GM23248 (cell line): Measurements from ENCODE around the gene GPR176. TPM values are rescaled to one million over a fixed set of nuclear protein-coding genes. Genes with fewer than 3 reads are reported as not detected.

Experiments used
- DNase-seq: peaks from one replicate; pipeline ENCODE4 v3.0.0-alpha.2; 2015
- H2AFZ ChIP-seq: fragments of 200-600 bp; sonication (generic); 2 replicates; pipeline ENCODE4 v1.6.1; 2016; ENCODE audit warnings: antibody characterized with exemption
- H3F3A ChIP-seq: fragments of 200-600 bp; sonication (generic); 2 replicates; pipeline ENCODE4 v1.6.1; 2016; ENCODE audit warnings: mild to moderate bottlenecking, antibody characterized with exemption, mixed run types; ENCODE audit not compliant: insufficient read depth
- H3K27ac ChIP-seq: fragments of 200-600 bp; sonication (generic); 2 replicates; pipeline ENCODE4 v1.5.1; 2016; ENCODE audit warnings: mild to moderate bottlenecking
- H3K27me3 ChIP-seq: fragments of 200-600 bp; sonication (generic); replicated peaks from 2 replicates; pipeline ENCODE4 v1.6.1; 2016; ENCODE audit warnings: mild to moderate bottlenecking; ENCODE audit not compliant: insufficient read depth
- H3K36me3 ChIP-seq: fragments of 200-600 bp; sonication (generic); 2 replicates; pipeline ENCODE4 v1.6.1; 2016; ENCODE audit warnings: low read depth, mild to moderate bottlenecking
- H3K4me1 ChIP-seq: fragments of 200-600 bp; sonication (generic); 2 replicates; pipeline ENCODE4 v1.6.1; 2016; ENCODE audit warnings: mild to moderate bottlenecking; ENCODE audit not compliant: insufficient read depth
- H3K4me2 ChIP-seq: fragments of 200-600 bp; sonication (generic); one replicate; pipeline ENCODE4 v1.6.1; 2016; ENCODE audit warnings: mild to moderate bottlenecking; ENCODE audit not compliant: unreplicated experiment
- H3K4me3 ChIP-seq: fragments of 200-600 bp; sonication (generic); 2 replicates; pipeline ENCODE4 v1.5.1; 2016; ENCODE audit warnings: mild to moderate bottlenecking
- H3K79me2 ChIP-seq: fragments of 200-600 bp; sonication (generic); 2 replicates; pipeline ENCODE4 v1.6.1; 2016; ENCODE audit warnings: mild to moderate bottlenecking; ENCODE audit not compliant: insufficient read depth
- H3K9ac ChIP-seq: fragments of 200-600 bp; sonication (generic); 2 replicates; pipeline ENCODE4 v1.6.1; 2016; ENCODE audit warnings: mild to moderate bottlenecking
- H3K9me2 ChIP-seq: fragments of 200-600 bp; sonication (generic); 2 replicates; pipeline ENCODE4 v1.6.1; 2016; ENCODE audit warnings: mixed run types, mild to moderate bottlenecking, moderate library complexity; ENCODE audit not compliant: insufficient read depth
- H3K9me3 ChIP-seq: fragments of 200-600 bp; sonication (generic); one replicate; pipeline ENCODE4 v1.6.1; 2017; ENCODE audit warnings: low read depth
- H4K20me1 ChIP-seq: fragments of 200-600 bp; sonication (generic); 2 replicates; pipeline ENCODE4 v1.6.0; 2016; ENCODE audit not compliant: insufficient read depth
- EZH2 ChIP-seq: fragments of 200-600 bp; sonication (generic); IDR thresholded peaks from 2 replicates; pipeline ENCODE4 v1.6.1; 2018; ENCODE audit warnings: antibody characterized with exemption, mild to moderate bottlenecking; ENCODE audit not compliant: insufficient read depth, poor library complexity, severe bottlenecking
- EZH2phosphoT487 ChIP-seq: fragments of 200-600 bp; sonication (generic); IDR thresholded peaks from 2 replicates; pipeline ENCODE4 v1.6.1; 2018; ENCODE audit warnings: antibody characterized with exemption, moderate library complexity, mild to moderate bottlenecking, low read depth; ENCODE audit not compliant: insufficient read depth
- WGBS, 2 experiments: methylation state at CpG; one replicate each; pipeline ENCODE4 v1.1.6; 2015 to 2017; ENCODE audit warnings: low lambda C conversion rate in 2 of 2, low coverage in 1 of 2; ENCODE audit errors: missing lambda C conversion rate in 2 of 2; 5-methylcytosine and 5-hydroxymethylcytosine counted together
- in situ Hi-C: fragments of 300-500 bp; cut with MboI; formaldehyde crosslinking; loops from 2 replicates; pipeline ENCODE4 v1.15.0; 2020
- polyA plus RNA-seq: library from polyadenylated mRNA; unstranded; fragments of >200 nt; fragmentation: Nextera tagmentation; extraction: Ambion mirVana; gene quantifications from 2 replicates; pipeline ENCODE4 v1.2.1, GENCODE V29; 2016
- total RNA-seq: library from RNA; depleted of rRNA; stranded (reverse); fragments of >200 nt; shearing (Covaris generic); gene quantifications from 2 replicates; pipeline ENCODE4 v1.2.3, GENCODE V29; 2014

The GPR176 gene
- total and polyA plus RNA-seq, 2 experiments from 2014 or later, result 161 to 254 TPM

DNA sequence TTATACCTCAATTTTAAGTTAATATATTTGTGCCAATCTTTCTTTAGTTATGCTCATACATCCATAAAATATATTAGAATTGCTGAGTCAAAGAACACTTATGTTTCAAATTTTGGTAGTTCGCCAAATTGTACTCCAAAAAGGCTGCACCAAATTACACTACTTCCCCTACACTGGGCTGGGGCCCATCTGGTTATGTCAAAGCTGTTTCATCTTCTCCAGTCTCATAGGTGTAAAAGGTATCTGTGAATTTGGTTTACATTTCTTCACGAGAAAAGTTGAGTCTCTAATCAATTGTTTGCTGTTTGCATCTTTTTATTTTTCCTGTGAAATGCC is 138.1 kb downstream of the GPR176 start:
- H3F3A ChIP-seq, result peaks cover 39% of the 10 kb centered on the region
- H2AFZ ChIP-seq, result peak overlapping the region; percentile 94
- H3K79me2 ChIP-seq, result peaks cover 21% of the 10 kb centered on the region
- no peak for DNase-seq
- H3K9ac ChIP-seq, result 0 out of 2 replicates have a peak overlapping the region, but pooled peaks have one; percentile 87
- H3K9me3 ChIP-seq, result no peaks in the 10 kb centered on the region
- H3K4me3 ChIP-seq, result peak overlapping the region; percentile 98
- H3K9me2 ChIP-seq, result no peaks in the 10 kb centered on the region
- 13 to 15% methylated on average over 2 of the region's 2 CpGs for WGBS, 2 experiments
- TF ChIP-seq EZH2, result no peak
- TF ChIP-seq EZH2phosphoT487, result no peak
- no peaks in the 10 kb centered on the region for H3K36me3 ChIP-seq
- H3K4me1 ChIP-seq, result peaks cover 27% of the 10 kb centered on the region
- no peaks in the 10 kb centered on the region for H3K27me3 ChIP-seq
- H3K4me2 ChIP-seq, result peak overlapping the region; percentile 45
- peak overlapping the region; percentile 65 for H3K27ac ChIP-seq
- in situ Hi-C loops, result no loop called here
- no peaks in the 10 kb centered on the region for H4K20me1 ChIP-seq

DNA sequence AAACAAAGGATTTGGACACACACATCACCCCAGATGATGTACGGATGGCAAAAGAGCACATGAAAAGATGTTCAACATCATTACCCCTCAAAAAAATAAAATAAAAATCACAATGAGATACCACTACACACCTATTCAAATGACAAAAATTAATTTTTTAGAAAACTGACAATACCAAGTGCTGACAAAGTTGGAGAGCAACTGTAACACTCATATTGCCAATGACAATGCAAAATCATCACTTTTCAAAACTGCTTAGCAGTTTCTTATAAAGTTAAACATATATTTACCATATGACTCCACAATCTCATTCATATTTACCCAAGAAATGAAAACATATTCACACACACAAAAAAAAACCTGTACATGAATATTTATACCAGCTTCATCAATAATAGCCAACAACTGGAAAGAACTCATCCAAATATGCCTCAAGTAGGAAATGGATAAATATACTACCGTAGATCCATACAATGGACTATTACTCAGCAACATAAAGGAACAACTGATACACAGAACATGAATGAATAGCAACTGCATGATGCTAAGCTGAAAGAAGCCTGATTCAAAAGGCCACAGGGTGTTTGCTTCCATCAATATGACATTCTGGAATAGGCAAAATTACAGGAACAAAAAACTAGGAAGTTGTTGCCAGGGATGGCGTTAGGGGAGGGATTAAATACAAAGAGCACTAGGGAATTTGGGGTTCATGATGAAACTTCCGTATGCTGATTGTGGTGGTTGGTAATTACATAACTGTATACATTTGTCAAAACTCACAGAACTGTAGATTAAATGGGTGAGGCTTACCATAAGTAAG is 138.7 kb downstream of the GPR176 start:
- H2AFZ ChIP-seq, result 0 out of 2 replicates have a peak overlapping the region, but pooled peaks have one; percentile 94
- peaks cover 33% of the 10 kb centered on the region for H3F3A ChIP-seq
- no peak for DNase-seq
- in situ Hi-C loops, result no loop called here
- 84 to 90% methylated on average over 4 of the region's 4 CpGs for WGBS, 2 experiments
- no peaks in the 10 kb centered on the region for H4K20me1 ChIP-seq
- no peak overlapping the region for H3K27ac ChIP-seq
- TF ChIP-seq EZH2 (no peak), EZH2phosphoT487 (no peak)
- H3K27me3 ChIP-seq, result no peaks in the 10 kb centered on the region
- peaks cover 21% of the 10 kb centered on the region for H3K79me2 ChIP-seq
- no peaks in the 10 kb centered on the region for H3K36me3 ChIP-seq
- peaks cover 23% of the 10 kb centered on the region for H3K4me1 ChIP-seq
- H3K9ac ChIP-seq, result no peak overlapping the region
- peak overlapping the region; percentile 98; the same call in 1 of the 2 replicates for H3K4me3 ChIP-seq
- peak overlapping the region; percentile 45 for H3K4me2 ChIP-seq
- no peaks in the 10 kb centered on the region for H3K9me3 ChIP-seq
- H3K9me2 ChIP-seq, result no peaks in the 10 kb centered on the region

GRCh38 chr15:39778021-39778420 is 142.0 kb downstream of the GPR176 start:
- in situ Hi-C loops, result no loop called here
- 76 to 79% methylated on average over 3 of the region's 3 CpGs for WGBS, 2 experiments
- DNase-seq, result no peak

GRCh38 chr15:39777496-39777895 is 142.6 kb downstream of the GPR176 start:
- Histone ChIP-seq H3K79me2 (no peaks in the 10 kb centered on the region), H3K9me3 (no peaks in the 10 kb centered on the region), H3K4me2 (no peak overlapping the region), H3K9ac (no peak overlapping the region), H3K4me1 (no peaks in the 10 kb centered on the region), H3K27me3 (no peaks in the 10 kb centered on the region), H3K27ac (no peak overlapping the region), H3F3A (peaks cover 11% of the 10 kb centered on the region; the same call in 1 of the 2 replicates), H2AFZ (no peak overlapping the region), H4K20me1 (no peaks in the 10 kb centered on the region), H3K36me3 (no peaks in the 10 kb centered on the region), H3K9me2 (no peaks in the 10 kb centered on the region), H3K4me3 (no peak overlapping the region)
- WGBS, 2 experiments, result 73 to 78% methylated on average over 4 of the region's 4 CpGs
- in situ Hi-C loops, result no loop called here
- DNase-seq, result peak; percentile 20
- TF ChIP-seq EZH2, result no peak
- TF ChIP-seq EZH2phosphoT487, result no peak

More at GRCh38 chr15:39778021-39778420, 142.0 kb downstream of the GPR176 start:
- TF ChIP-seq EZH2 (no peak), EZH2phosphoT487 (no peak)
- Histone ChIP-seq H2AFZ (no peak overlapping the region), H3K9ac (no peak overlapping the region), H3K4me1 (no peaks in the 10 kb centered on the region), H3K36me3 (no peaks in the 10 kb centered on the region), H3K4me2 (no peak overlapping the region), H3K9me3 (no peaks in the 10 kb centered on the region), H3K27me3 (no peaks in the 10 kb centered on the region), H3K27ac (no peak overlapping the region), H3F3A (peaks cover 12% of the 10 kb centered on the region), H3K9me2 (no peaks in the 10 kb centered on the region), H4K20me1 (no peaks in the 10 kb centered on the region), H3K4me3 (no peak overlapping the region), H3K79me2 (peaks cover 2% of the 10 kb centered on the region; the same call in 1 of the 2 replicates)
